Stimulated activated CD4-positive, alpha-beta T cell treated with anti-CD3 and anti-CD28 coated beads, Interleukin-4, amount 100 ng/mL, for 4 hours (primary cell): Measurements from ENCODE around the gene GLRX.

ENCODE experiments used
- DNase-seq, 2 experiments: peaks; one replicate each; pipeline ENCODE4 v3.0.0-alpha.2; 2020

The GLRX gene

GRCh38 chr5:95773335-95774059 lies 49.0 kb downstream of the GLRX start:
- DNase-seq, result no peak

GRCh38 chr5:95771892-95772291 lies 50.6 kb downstream of the GLRX start:
- DNase-seq, result no peak

GRCh38 chr5:95770830-95771708 lies 51.5 kb downstream of the GLRX start:
- DNase-seq, result no peak

GRCh38 chr5:95768731-95769130 lies 53.8 kb downstream of the GLRX start:
- DNase-seq, result no peak

GRCh38 chr5:95763941-95764340 lies 58.6 kb downstream of the GLRX start:
- DNase-seq, result no peak
